ENCODE results near the gene LIN54.

DNA sequence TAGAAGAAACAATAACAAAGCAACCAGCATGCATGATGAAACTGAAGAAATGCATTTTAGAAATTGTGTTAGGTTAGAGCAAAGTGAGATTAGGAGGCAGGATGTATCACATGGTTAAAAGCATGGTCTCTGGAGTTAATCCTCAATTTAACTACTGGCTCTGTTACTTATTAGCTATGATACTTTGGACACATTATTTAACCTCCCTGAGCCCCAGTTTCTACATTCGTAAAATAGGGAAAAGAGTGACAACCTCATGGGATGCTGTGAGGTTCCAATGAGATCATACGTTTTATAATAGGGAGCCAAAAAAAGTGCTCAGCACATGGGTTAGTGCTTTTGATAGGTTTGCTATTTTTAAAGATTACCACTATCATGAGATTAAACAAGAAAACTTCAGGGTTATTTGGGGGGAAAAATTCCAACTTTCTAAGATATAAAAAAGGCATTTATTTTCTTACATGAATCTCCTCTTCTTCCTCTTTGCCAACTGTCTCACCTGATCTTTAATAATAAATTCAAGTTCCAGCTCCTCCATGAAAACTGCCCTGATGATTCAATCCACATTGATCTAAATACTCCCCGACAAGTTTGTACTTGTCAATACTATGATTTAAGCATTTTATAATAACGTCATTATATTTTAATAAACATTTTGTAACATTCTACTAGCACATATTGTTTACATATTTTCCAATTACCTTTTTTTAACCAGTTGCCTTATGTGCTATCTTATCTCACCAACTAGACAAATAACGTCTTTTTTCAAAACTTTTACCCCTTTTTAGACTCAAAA lies 124.3 kb downstream of the LIN54 start:
- TF ChIP-seq SMC3 (IDR thresholded peaks at IDR 0.05; ENCODE audit: low read depth, low read length): no peak
- no peak for TF ChIP-seq CHD1 (IDR thresholded peaks at IDR 0.05; ENCODE audit: low read depth, low read length)
- TF ChIP-seq, protein P1, sequence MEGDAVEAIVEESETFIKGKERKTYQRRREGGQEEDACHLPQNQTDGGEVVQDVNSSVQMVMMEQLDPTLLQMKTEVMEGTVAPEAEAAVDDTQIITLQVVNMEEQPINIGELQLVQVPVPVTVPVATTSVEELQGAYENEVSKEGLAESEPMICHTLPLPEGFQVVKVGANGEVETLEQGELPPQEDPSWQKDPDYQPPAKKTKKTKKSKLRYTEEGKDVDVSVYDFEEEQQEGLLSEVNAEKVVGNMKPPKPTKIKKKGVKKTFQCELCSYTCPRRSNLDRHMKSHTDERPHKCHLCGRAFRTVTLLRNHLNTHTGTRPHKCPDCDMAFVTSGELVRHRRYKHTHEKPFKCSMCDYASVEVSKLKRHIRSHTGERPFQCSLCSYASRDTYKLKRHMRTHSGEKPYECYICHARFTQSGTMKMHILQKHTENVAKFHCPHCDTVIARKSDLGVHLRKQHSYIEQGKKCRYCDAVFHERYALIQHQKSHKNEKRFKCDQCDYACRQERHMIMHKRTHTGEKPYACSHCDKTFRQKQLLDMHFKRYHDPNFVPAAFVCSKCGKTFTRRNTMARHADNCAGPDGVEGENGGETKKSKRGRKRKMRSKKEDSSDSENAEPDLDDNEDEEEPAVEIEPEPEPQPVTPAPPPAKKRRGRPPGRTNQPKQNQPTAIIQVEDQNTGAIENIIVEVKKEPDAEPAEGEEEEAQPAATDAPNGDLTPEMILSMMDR (conservative IDR thresholded peaks at IDR 0.05; ENCODE audit: low read depth, low read length): no peak
- TF ChIP-seq RAD21 (IDR thresholded peaks at IDR 0.05; ENCODE audit: low read length): no peak
- no peak for TF ChIP-seq POLR2A (IDR thresholded peaks at IDR 0.05; ENCODE audit: low read depth, low read length)
- TF ChIP-seq CEBPB (IDR thresholded peaks at IDR 0.05; ENCODE audit: low read depth, low read length): no peak
- TF ChIP-seq FOS (IDR thresholded peaks at IDR 0.05; ENCODE audit: low read depth, low read length): no peak
- TF ChIP-seq BHLHE40 (IDR thresholded peaks at IDR 0.05; ENCODE audit: low read depth, low read length): no peak
- TF ChIP-seq, protein P2, sequence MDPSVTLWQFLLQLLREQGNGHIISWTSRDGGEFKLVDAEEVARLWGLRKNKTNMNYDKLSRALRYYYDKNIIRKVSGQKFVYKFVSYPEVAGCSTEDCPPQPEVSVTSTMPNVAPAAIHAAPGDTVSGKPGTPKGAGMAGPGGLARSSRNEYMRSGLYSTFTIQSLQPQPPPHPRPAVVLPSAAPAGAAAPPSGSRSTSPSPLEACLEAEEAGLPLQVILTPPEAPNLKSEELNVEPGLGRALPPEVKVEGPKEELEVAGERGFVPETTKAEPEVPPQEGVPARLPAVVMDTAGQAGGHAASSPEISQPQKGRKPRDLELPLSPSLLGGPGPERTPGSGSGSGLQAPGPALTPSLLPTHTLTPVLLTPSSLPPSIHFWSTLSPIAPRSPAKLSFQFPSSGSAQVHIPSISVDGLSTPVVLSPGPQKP (IDR thresholded peaks at IDR 0.05; ENCODE audit: borderline replicate concordance, low read depth, low read length): no peak
- TF ChIP-seq MAZ (IDR thresholded peaks at IDR 0.05; ENCODE audit: borderline replicate concordance, low read depth, low read length): no peak
- TF ChIP-seq RCOR1 (IDR thresholded peaks at IDR 0.05; ENCODE audit: insufficient replicate concordance, low read length): no peak
- no peak for TF ChIP-seq MAFK (IDR thresholded peaks at IDR 0.05; ENCODE audit: low read depth, low read length)

All from IMR-90 (cell line).